Measurements from ENCODE around the gene RABGAP1L. TPM values are rescaled to one million over a fixed set of nuclear protein-coding genes. Genes with fewer than 3 reads are reported as not detected.
A peak's percentile ranks its signal among the peaks of the same experiment; 100 is the strongest.
"Not testable (repeated sequence)": the region's sequence is repeated elsewhere in the genome, so short reads cannot be mapped to it uniquely, and the experiment has no call there.

The RABGAP1L gene
- total and polyA plus RNA-seq, 7 experiments from 2014 or later = 38.4 to 97.4 (median 55.1) TPM

GRCh38 chr1:174884038-174884437 is 724.7 kb downstream of the RABGAP1L start:
- no peaks in the 10 kb centered on the region for H3K27me3 Mint-ChIP-seq
- Histone ChIP-seq H3K36me3 (ENCODE audit: control insufficient read depth in 2 of 3, insufficient read depth in 3 of 3, low read length in 3 of 3) (no peaks in the 10 kb centered on the region), H3K27ac (ENCODE audit: low read depth, low read length) (no peak overlapping the region), H3K27me3 (ENCODE audit: control insufficient read depth in 2 of 2, insufficient read depth in 2 of 2, low read length in 2 of 2) (no peaks in the 10 kb centered on the region), H3K4me3 (ENCODE audit: low read length) (no peak overlapping the region), H3K9me3 (ENCODE audit: control insufficient read depth in 2 of 3, low read length in 3 of 3) (no peaks in the 10 kb centered on the region), H3K4me1 (ENCODE audit: control insufficient read depth in 2 of 2, insufficient read depth in 2 of 2, low read length in 2 of 2) (no peaks in the 10 kb centered on the region)
- H3K27ac Mint-ChIP-seq = no peak overlapping the region
- no peak for DNase-seq
- no peak overlapping the region for H3K4me3 Mint-ChIP-seq
- intact Hi-C loops (cut with micrococcal nuclease) = loop anchor here (5.0 to 10.0 kb wide), 2 partner anchors 83 to 109 kb away; no protein-coding TSS in a partner anchor
- ATAC-seq = no peak
- H3K4me1 Mint-ChIP-seq = peaks cover 0 to 9% (median 4%) of the 10 kb centered on the region in 7 donors
- peaks cover 0 to 8% (median 4%) of the 10 kb centered on the region in 5 donors for H3K36me3 Mint-ChIP-seq
- ChIA-PET CTCF (interaction anchor here (0.9 to 2.5 kb wide), 8 partner anchors 8 to 124 kb away, joined by 3 to 12 read pairs (median 4); partner anchors contain the start of gene CACYBP), POLR2A (interaction anchor here (1.0 to 2.2 kb wide), 6 partner anchors 81 to 115 kb away, joined by 3 to 13 read pairs (median 4); partner anchors contain the start of gene CACYBP)
- H3K9me3 Mint-ChIP-seq = no peaks in the 10 kb centered on the region

- Mint-ChIP-seq H3K36me3 (peaks cover 0 to 8% (median 4%) of the 10 kb centered on the region in 5 donors), H3K27me3 (no peaks in the 10 kb centered on the region)
Measured at GRCh38 chr1:174884566-174884965, 725.2 kb downstream of the RABGAP1L start.

GRCh38 chr1:174890024-174890423 is 730.7 kb downstream of the RABGAP1L start:
- no peaks in the 10 kb centered on the region for H3K4me1 ChIP-seq (ENCODE audit: control insufficient read depth in 2 of 2, insufficient read depth in 2 of 2, low read length in 2 of 2)
- Mint-ChIP-seq H3K27ac (peak overlapping the region in 1 of 9 donors; percentile 34), H3K36me3 (peaks cover 0 to 16% (median 11%) of the 10 kb centered on the region in 5 donors), H3K4me3 (no peak overlapping the region), H3K4me1 (peaks cover 2 to 12% (median 9%) of the 10 kb centered on the region in 7 donors), H3K27me3 (no peaks in the 10 kb centered on the region), H3K9me3 (peaks cover 0 to 5% (median 0%) of the 10 kb centered on the region in 11 donors)
- ATAC-seq (no peak), DNase-seq (no peak)
- H3K27me3 ChIP-seq (ENCODE audit: control insufficient read depth in 2 of 2, insufficient read depth in 2 of 2, low read length in 2 of 2) = no peaks in the 10 kb centered on the region
- no peak overlapping the region for H3K4me3 ChIP-seq (ENCODE audit: low read length)
- ChIA-PET POLR2A (interaction anchor here (0.7 kb wide), 1 partner anchor 9 kb away, joined by 3 read pairs; no protein-coding TSS in a partner anchor), CTCF (no interaction called here)
- no peaks in the 10 kb centered on the region for H3K36me3 ChIP-seq (ENCODE audit: control insufficient read depth in 2 of 3, insufficient read depth in 3 of 3, low read length in 3 of 3)
- H3K27ac ChIP-seq (ENCODE audit: low read depth, low read length) = no peak overlapping the region
- intact Hi-C loops (cut with micrococcal nuclease) = loop anchor here in 1 of 2 donors (2.0 kb wide), 1 partner anchor 15 kb away; no protein-coding TSS in a partner anchor
- no peaks in the 10 kb centered on the region for H3K9me3 ChIP-seq (ENCODE audit: control insufficient read depth in 2 of 3, low read length in 3 of 3)

More at GRCh38 chr1:174884566-174884965, 725.2 kb downstream of the RABGAP1L start:
- ChIA-PET CTCF (interaction anchor here (0.9 to 2.5 kb wide), 4 partner anchors 7 to 115 kb away, joined by 4 to 12 read pairs (median 6); partner anchors contain the start of gene CACYBP), POLR2A (interaction anchor here (1.5 to 2.2 kb wide), 3 partner anchors 83 to 115 kb away, joined by 3 to 13 read pairs (median 6); partner anchors contain the start of gene CACYBP)
- H3K4me1 Mint-ChIP-seq = peaks cover 0 to 8% (median 4%) of the 10 kb centered on the region in 7 donors
- H3K4me3 Mint-ChIP-seq = no peak overlapping the region
- no peaks in the 10 kb centered on the region for H3K9me3 ChIP-seq (ENCODE audit: control insufficient read depth in 2 of 3, low read length in 3 of 3)
- ATAC-seq = no peak
- no peaks in the 10 kb centered on the region for H3K9me3 Mint-ChIP-seq
- H3K36me3 ChIP-seq (ENCODE audit: control insufficient read depth in 2 of 3, insufficient read depth in 3 of 3, low read length in 3 of 3) = no peaks in the 10 kb centered on the region
- no peak for DNase-seq
- H3K27me3 ChIP-seq (ENCODE audit: control insufficient read depth in 2 of 2, insufficient read depth in 2 of 2, low read length in 2 of 2) = no peaks in the 10 kb centered on the region
- no peak overlapping the region for H3K27ac ChIP-seq (ENCODE audit: low read depth, low read length)
- H3K4me1 ChIP-seq (ENCODE audit: control insufficient read depth in 2 of 2, insufficient read depth in 2 of 2, low read length in 2 of 2) = no peaks in the 10 kb centered on the region
- peak overlapping the region in 1 of 9 donors; percentile 49 for H3K27ac Mint-ChIP-seq
- H3K4me3 ChIP-seq (ENCODE audit: low read length) = no peak overlapping the region
- intact Hi-C loops (cut with micrococcal nuclease) = loop anchor here (5.0 to 10.0 kb wide), 2 partner anchors 83 to 110 kb away; no protein-coding TSS in a partner anchor

GRCh38 chr1:174892016-174892415 is 732.7 kb downstream of the RABGAP1L start:
- ATAC-seq = no peak
- no peak overlapping the region for H3K27ac ChIP-seq (ENCODE audit: low read depth, low read length)
- intact Hi-C loops (cut with micrococcal nuclease) = no loop called here

GRCh38 chr1:174894117-174894762 is 734.9 kb downstream of the RABGAP1L start:
- no peak for ATAC-seq
- peaks cover 7 to 12% (median 9%) of the 10 kb centered on the region in 7 donors for H3K4me1 Mint-ChIP-seq
- H3K4me3 Mint-ChIP-seq = no peak overlapping the region
- Histone ChIP-seq H3K36me3 (ENCODE audit: control insufficient read depth in 2 of 3, insufficient read depth in 3 of 3, low read length in 3 of 3) (no peaks in the 10 kb centered on the region), H3K27ac (ENCODE audit: low read depth, low read length) (no peak overlapping the region), H3K9me3 (ENCODE audit: control insufficient read depth in 2 of 3, low read length in 3 of 3) (no peaks in the 10 kb centered on the region), H3K4me3 (ENCODE audit: low read length) (no peak overlapping the region), H3K4me1 (ENCODE audit: control insufficient read depth in 2 of 2, insufficient read depth in 2 of 2, low read length in 2 of 2) (no peaks in the 10 kb centered on the region), H3K27me3 (ENCODE audit: control insufficient read depth in 2 of 2, insufficient read depth in 2 of 2, low read length in 2 of 2) (no peaks in the 10 kb centered on the region)
- DNase-seq = no peak
- peak overlapping the region in 3 of 9 donors; percentile 25 to 70 (median 66) for H3K27ac Mint-ChIP-seq
- ChIA-PET POLR2A (interaction anchor here (0.5 to 1.2 kb wide), 2 partner anchors 69 to 105 kb away, joined by 3 to 4 read pairs; no protein-coding TSS in a partner anchor), CTCF (interaction anchor here (1.0 to 1.3 kb wide), 2 partner anchors 11 to 14 kb away, joined by 4 to 5 read pairs; no protein-coding TSS in a partner anchor)
- intact Hi-C loops (cut with micrococcal nuclease) = no loop called here
- peaks cover 0 to 26% (median 21%) of the 10 kb centered on the region in 5 donors for H3K36me3 Mint-ChIP-seq
- H3K9me3 Mint-ChIP-seq = peaks cover 0 to 8% (median 0%) of the 10 kb centered on the region in 11 donors
- H3K27me3 Mint-ChIP-seq = no peaks in the 10 kb centered on the region

More at GRCh38 chr1:174892016-174892415, 732.7 kb downstream of the RABGAP1L start:
- no peak for DNase-seq
- CTCF ChIA-PET = interaction anchor here (1.3 kb wide), 1 partner anchor 8 kb away, joined by 4 read pairs; no protein-coding TSS in a partner anchor
- peak overlapping the region in 1 of 9 donors; percentile 30 for H3K27ac Mint-ChIP-seq
- H3K4me3 Mint-ChIP-seq = no peak overlapping the region
- H3K27me3 Mint-ChIP-seq = no peaks in the 10 kb centered on the region
- Histone ChIP-seq H3K27me3 (ENCODE audit: control insufficient read depth in 2 of 2, insufficient read depth in 2 of 2, low read length in 2 of 2) (no peaks in the 10 kb centered on the region), H3K4me1 (ENCODE audit: control insufficient read depth in 2 of 2, insufficient read depth in 2 of 2, low read length in 2 of 2) (no peaks in the 10 kb centered on the region), H3K9me3 (ENCODE audit: control insufficient read depth in 2 of 3, low read length in 3 of 3) (no peaks in the 10 kb centered on the region), H3K4me3 (ENCODE audit: low read length) (no peak overlapping the region), H3K36me3 (ENCODE audit: control insufficient read depth in 2 of 3, insufficient read depth in 3 of 3, low read length in 3 of 3) (no peaks in the 10 kb centered on the region)
- POLR2A ChIA-PET = interaction anchor here (0.7 to 0.8 kb wide), 2 partner anchors 50 to 76 kb away, joined by 3 read pairs; no protein-coding TSS in a partner anchor
- peaks cover 0 to 5% (median 0%) of the 10 kb centered on the region in 11 donors for H3K9me3 Mint-ChIP-seq
- peaks cover 3 to 12% (median 9%) of the 10 kb centered on the region in 7 donors for H3K4me1 Mint-ChIP-seq
- peaks cover 0 to 18% (median 11%) of the 10 kb centered on the region in 5 donors for H3K36me3 Mint-ChIP-seq

- H3K27me3 ChIP-seq (ENCODE audit: control insufficient read depth in 2 of 2, insufficient read depth in 2 of 2, low read length in 2 of 2); H3K27me3 Mint-ChIP-seq; POLR2A ChIA-PET; H3K27ac Mint-ChIP-seq; ATAC-seq; H3K4me3 ChIP-seq (ENCODE audit: low read length); H3K4me1 ChIP-seq (ENCODE audit: control insufficient read depth in 2 of 2, insufficient read depth in 2 of 2, low read length in 2 of 2); CTCF ChIA-PET; H3K4me3 Mint-ChIP-seq; H3K27ac ChIP-seq (ENCODE audit: low read depth, low read length); intact Hi-C loops (cut with micrococcal nuclease); H3K9me3 ChIP-seq (ENCODE audit: control insufficient read depth in 2 of 3, low read length in 3 of 3); DNase-seq; H3K36me3 ChIP-seq (ENCODE audit: control insufficient read depth in 2 of 3, insufficient read depth in 3 of 3, low read length in 3 of 3): not testable (repeated sequence)
- H3K36me3 Mint-ChIP-seq = peaks cover 0 to 36% (median 25%) of the 10 kb centered on the region in 5 donors
- peaks cover 7 to 12% (median 9%) of the 10 kb centered on the region in 7 donors for H3K4me1 Mint-ChIP-seq
- peaks cover 0 to 11% (median 3%) of the 10 kb centered on the region in 11 donors for H3K9me3 Mint-ChIP-seq
Measured at GRCh38 chr1:174895610-174896009, 736.3 kb downstream of the RABGAP1L start.

Measured in naive thymus-derived CD4-positive, alpha-beta T cell (primary cell).